Mononuclear cell (primary cell): ENCODE data around the gene EPHB2. TPM values are rescaled to one million over a fixed set of nuclear protein-coding genes. Genes with fewer than 3 reads are reported as not detected.

ENCODE experiments used
- H3K27me3 ChIP-seq: 2 replicates; pipeline ENCODE4 v1.6.0; 2011; ENCODE audit warnings: low read length, control low read depth; ENCODE audit not compliant: insufficient read depth
- H3K4me1 ChIP-seq: 2 replicates; pipeline ENCODE4 v1.5.1; 2011; ENCODE audit warnings: mild to moderate bottlenecking, low read length, control low read depth; ENCODE audit not compliant: insufficient read depth
- H3K4me3 ChIP-seq: 2 replicates; pipeline ENCODE4 v1.5.1; 2011; ENCODE audit warnings: mild to moderate bottlenecking, low read length, moderate library complexity
- H3K9me3 ChIP-seq: 2 replicates; pipeline ENCODE4 v1.5.1; 2011; ENCODE audit warnings: low read depth, mild to moderate bottlenecking, control low read depth, low read length
- total RNA-seq: library from RNA; depleted of rRNA; stranded (reverse); fragments of >200 nt; gene quantifications from one replicate; pipeline ENCODE4 v1.2.3, GENCODE V29; 2012

Gene EPHB2
- total RNA-seq, 1 donor, result 1.0 TPM

DNA sequence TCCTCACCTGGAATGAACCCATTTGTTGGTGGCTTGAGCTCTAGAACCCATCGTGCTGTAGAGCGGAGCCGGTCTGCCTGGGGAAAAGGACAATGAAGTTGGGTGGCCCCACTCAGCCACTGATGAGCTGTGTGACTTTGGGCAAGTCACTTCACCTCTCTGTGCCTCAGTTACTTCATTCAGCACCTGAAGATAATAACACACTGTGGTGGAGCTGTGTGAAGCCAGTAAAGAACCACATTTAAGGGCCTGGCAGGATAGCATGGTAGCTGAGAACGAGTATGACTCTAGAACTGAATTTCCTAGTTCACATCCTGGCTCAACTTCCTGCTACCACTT is 37.1 kb downstream of the EPHB2 start:
- H3K27me3 ChIP-seq, result no peaks in the 10 kb centered on the region
- no peak overlapping the region for H3K4me3 ChIP-seq
- peaks cover 52% of the 10 kb centered on the region for H3K4me1 ChIP-seq
- no peaks in the 10 kb centered on the region for H3K9me3 ChIP-seq

DNA sequence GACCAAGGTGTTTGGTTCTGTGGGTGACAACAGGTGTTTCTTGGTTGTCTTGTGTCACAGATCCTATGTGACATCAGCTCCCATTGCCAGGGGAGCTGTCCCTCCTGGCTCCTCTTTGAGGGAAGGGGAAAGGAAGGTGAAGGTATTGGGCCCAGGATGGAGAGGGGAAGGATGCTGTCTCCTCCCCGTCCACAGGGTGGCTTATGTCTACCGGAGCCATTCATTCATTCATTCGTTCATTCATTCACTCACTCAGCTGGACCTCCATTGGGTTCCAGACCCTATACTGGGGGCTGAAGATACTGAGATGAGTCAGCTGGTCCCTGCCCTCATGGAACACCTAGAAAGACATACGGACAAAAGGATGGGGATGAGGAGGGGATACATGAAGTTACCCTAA is 38.9 kb downstream of the EPHB2 start:
- no peak overlapping the region for H3K4me3 ChIP-seq
- no peaks in the 10 kb centered on the region for H3K9me3 ChIP-seq
- H3K27me3 ChIP-seq, result no peaks in the 10 kb centered on the region
- H3K4me1 ChIP-seq, result peaks cover 52% of the 10 kb centered on the region

DNA sequence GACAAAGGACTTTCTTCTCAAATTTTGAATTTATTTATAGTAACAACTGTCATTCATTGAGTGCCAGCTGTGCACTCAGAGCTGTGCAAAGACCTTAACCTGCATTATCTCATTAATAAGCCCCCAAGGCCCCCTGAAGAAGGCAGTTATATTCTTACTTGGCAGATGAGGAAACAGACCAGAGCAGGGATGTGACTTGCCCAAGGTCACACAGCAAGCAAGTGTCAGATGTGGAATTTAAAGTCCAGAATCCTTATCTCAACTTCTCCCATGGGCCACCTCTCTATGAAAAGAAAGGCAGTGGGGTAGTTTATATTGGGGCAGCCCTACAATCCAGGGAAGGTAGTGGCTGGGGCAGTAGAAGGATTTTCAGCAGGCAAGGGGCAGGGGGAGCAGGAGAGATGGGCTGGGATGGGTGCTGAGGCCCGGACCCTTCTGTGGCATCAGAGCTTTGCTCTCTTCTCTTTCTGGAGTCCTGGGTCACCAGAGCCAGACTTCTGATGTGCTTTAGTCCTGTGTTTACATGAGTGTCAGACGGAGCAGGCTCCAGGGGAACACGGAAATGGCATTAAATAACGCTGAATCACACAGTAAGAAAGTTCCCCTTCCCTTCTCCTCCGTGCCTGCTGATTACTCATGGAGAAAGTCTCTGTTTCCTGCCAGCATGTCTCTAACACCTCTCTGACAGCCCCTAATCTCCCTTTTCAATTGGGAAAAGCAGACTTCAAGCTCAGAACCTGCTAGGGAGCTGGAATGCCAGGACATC is 39.5 kb downstream of the EPHB2 start:
- no peaks in the 10 kb centered on the region for H3K27me3 ChIP-seq
- peaks cover 48% of the 10 kb centered on the region for H3K4me1 ChIP-seq
- no peak overlapping the region for H3K4me3 ChIP-seq
- H3K9me3 ChIP-seq, result no peaks in the 10 kb centered on the region

DNA sequence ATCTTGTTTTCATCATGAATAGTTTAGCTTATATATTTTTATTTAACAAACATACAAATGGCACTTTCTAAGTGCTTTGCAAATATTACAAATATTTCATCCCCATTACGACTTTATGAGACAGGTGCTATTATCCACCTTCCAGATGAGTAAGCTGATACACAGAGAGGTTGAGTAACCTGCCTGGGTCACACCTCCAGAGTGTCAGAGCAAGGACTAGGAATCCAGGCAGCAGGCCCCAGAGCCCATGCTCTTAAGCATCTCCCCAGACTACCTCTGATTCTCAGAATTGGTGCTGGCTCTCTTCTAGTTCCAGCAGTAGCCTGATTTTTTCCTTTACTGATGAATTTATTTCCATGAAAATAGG is 40.0 kb downstream of the EPHB2 start:
- Histone ChIP-seq H3K27me3 (no peaks in the 10 kb centered on the region), H3K4me3 (no peak overlapping the region), H3K9me3 (no peaks in the 10 kb centered on the region), H3K4me1 (peaks cover 42% of the 10 kb centered on the region)

DNA sequence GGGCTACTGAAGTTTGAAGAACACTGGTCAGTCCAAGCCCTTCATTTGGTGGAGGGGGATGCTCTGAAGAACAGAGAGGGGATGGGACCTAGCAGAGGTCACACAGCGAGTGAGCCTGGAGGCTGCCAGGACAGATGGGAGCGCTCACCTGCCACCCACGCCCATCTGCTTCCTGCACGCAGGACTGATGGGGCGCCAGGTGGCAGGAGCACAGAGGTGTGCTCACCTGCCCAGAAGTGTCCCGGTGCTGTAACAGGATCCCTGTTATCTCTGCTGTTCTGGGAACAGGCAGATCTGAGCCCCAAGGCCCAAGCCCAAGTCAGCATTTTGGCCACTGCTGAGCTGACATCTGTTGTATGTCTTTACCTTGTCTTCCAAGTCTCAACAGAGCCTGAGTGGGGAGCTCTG is 40.5 kb downstream of the EPHB2 start:
- no peak overlapping the region for H3K4me3 ChIP-seq
- H3K9me3 ChIP-seq, result no peaks in the 10 kb centered on the region
- H3K4me1 ChIP-seq, result peaks cover 38% of the 10 kb centered on the region
- no peaks in the 10 kb centered on the region for H3K27me3 ChIP-seq

DNA sequence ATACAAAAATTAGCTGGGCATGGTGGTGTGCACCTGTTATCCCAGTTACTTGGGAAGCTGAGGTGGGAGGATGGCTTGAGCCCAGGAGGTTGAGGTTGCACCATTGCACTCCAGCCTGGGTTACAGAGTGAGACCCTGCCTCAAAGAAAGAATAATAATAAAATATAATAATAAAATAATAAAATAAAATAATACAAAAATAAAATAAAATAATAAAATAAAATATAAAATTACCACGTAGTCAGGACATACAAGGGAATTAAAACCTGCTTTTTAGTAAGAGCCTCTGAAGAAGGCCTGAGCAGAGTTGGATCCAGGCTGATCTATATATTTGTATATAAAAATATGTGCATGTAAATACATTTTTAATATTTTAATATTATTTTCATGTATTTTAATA is 41.7 kb downstream of the EPHB2 start:
- H3K9me3 ChIP-seq, result no peaks in the 10 kb centered on the region
- H3K4me1 ChIP-seq, result peaks cover 25% of the 10 kb centered on the region
- H3K4me3 ChIP-seq, result no peak overlapping the region
- H3K27me3 ChIP-seq, result no peaks in the 10 kb centered on the region

DNA sequence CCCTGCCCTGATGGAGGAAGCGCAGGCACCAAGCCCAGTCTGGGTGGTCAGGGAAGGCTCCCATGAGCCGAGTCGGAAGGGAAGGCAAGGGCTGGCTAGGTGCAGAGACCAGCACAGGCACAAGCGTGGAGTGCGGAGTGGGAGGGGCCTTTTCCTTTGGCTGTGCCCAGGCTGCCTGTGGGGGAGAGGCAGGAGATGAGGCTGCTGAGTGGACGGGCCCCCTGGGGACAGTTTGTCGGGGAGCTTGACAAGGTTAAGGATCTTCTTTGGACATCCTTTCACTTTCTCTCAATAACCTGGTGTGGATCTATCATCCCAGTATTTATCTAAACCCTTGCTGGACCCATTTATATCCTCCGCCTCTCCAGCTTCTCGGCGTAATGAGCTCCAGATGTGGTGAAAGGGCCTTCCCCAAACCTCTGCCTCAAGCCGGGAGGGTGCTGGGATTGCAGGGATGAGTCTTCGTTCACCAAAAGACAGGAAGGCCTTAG is 42.9 kb downstream of the EPHB2 start:
- Histone ChIP-seq H3K9me3 (no peaks in the 10 kb centered on the region), H3K27me3 (no peaks in the 10 kb centered on the region), H3K4me1 (peaks cover 18% of the 10 kb centered on the region), H3K4me3 (no peak overlapping the region)

DNA sequence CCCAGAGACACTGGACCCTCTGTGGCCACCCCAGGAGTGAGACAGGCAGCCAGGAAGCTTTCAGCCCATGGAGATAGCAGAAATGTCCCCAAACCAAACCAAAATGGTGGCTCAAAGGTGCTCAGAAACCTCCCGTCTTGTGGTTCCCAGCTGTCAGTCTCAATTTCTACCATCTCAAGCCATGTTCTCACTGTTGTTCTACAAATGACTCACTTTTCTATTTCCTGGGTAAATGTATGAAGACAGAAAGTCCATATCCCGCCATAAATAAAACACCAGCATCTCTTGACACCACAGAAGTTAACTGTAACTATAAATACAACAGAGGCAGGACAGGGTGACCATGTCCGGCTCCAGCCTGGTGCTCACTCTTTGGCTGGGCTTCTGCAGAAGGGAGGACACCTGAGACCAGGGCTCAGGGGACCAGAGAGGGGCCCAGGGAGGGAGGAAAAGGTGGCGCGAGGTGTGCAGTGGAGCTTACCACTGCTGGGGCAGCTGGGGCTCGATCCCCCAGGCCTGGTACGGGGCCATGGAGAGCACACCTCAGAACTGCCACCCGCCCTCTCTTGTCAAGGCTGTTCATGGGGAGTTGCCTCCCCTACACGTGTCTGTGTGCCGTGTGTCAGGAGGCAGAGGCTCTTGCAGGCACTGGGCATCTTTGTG is 43.6 kb downstream of the EPHB2 start:
- Histone ChIP-seq H3K27me3 (no peaks in the 10 kb centered on the region), H3K9me3 (no peaks in the 10 kb centered on the region), H3K4me1 (peaks cover 18% of the 10 kb centered on the region), H3K4me3 (no peak overlapping the region)

DNA sequence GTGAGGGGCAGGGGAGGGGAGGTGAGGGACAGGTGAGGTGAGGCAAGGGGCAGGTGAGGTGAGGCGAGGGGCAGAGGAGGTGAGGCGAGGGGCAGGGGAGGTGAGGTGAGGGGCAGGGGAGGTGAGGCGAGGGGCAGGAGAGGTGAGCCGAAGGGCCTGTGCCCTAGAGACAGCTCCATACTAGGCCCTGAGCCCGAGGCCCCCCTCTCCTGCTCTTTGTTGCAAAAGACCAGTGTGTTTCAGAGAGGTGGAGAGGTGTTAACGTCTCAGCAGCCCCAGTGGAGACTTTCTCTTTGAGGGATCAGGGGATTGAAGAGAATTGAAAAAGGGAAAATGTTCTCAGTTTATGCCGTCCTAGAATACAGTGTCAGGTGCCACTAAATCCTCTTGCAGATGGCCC is 44.2 kb downstream of the EPHB2 start:
- Histone ChIP-seq H3K27me3 (no peaks in the 10 kb centered on the region), H3K4me1 (peaks cover 14% of the 10 kb centered on the region), H3K9me3 (no peaks in the 10 kb centered on the region), H3K4me3 (no peak overlapping the region)

DNA sequence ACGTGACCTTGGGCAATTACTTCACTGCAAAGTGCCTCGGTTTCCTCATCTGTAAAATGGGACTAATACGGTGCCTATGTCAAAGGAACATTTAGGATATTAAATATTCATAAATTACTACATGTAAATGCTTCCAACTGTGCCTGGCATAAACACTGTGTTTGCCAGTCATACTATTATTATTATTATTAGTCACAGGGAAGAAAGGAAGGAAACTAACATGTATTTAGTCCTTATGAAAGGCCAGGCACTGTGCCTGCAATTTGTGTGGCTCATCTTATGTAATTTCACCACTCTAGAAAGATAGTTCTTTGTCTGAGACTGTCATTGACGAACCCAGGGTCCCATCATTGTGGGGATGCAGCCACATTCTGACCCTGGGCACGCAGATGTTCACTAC is 45.0 kb downstream of the EPHB2 start:
- H3K4me1 ChIP-seq, result peaks cover 5% of the 10 kb centered on the region
- H3K27me3 ChIP-seq, result no peaks in the 10 kb centered on the region
- no peak overlapping the region for H3K4me3 ChIP-seq
- no peaks in the 10 kb centered on the region for H3K9me3 ChIP-seq

DNA sequence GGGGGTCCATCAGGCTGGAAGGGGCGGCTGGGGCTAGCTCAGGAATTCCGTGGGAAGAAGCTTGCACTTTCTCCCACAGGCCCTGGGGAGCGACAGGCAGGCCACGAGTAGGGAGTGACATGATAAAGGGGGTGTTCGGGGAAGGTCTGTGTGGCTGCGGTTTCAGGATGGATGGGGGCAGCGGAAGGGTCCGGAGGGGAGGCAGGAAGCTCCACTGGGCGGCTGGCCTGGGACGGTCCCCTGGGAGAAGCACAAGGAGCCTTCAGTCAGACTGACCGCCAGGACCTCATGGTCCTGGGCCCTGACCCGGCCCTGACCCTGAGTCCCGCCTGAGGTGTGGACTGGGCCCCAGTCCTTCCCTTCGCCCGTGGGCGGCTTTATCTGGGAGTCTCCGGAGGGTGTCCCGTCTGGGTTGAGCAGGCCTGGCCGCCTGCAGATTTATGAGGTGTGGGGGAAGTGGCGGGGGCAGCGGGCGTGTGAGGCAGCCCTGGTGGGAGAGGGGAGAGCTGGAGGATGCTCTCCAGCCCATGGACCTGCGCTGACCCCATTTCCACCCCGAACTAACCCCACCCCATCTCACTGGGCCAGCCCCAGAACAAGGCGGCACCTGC is 45.6 kb downstream of the EPHB2 start:
- Histone ChIP-seq H3K27me3 (no peaks in the 10 kb centered on the region), H3K4me3 (no peak overlapping the region), H3K9me3 (no peaks in the 10 kb centered on the region), H3K4me1 (no peaks in the 10 kb centered on the region)

DNA sequence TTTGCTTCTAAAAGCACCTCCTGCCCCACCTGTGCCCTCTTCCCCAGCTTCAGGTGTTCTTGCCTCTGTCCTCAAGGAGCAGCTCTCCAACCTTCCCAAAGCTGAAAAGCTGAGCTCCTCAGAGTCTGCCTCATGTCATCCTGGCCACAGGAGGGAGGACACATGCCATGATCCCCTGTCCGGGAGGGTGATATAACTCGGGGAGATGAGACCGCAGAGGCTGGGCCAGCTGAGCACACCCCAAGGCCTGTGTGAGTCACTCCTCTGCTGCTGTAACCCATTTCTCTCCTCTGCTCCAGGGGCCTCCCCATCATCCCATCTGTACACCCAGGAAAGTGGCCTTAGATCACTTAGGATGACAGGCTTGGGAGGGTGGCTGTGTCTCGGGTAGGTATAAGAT is 49.8 kb downstream of the EPHB2 start:
- Histone ChIP-seq H3K4me3 (no peak overlapping the region), H3K27me3 (no peaks in the 10 kb centered on the region), H3K4me1 (no peaks in the 10 kb centered on the region), H3K9me3 (no peaks in the 10 kb centered on the region)

DNA sequence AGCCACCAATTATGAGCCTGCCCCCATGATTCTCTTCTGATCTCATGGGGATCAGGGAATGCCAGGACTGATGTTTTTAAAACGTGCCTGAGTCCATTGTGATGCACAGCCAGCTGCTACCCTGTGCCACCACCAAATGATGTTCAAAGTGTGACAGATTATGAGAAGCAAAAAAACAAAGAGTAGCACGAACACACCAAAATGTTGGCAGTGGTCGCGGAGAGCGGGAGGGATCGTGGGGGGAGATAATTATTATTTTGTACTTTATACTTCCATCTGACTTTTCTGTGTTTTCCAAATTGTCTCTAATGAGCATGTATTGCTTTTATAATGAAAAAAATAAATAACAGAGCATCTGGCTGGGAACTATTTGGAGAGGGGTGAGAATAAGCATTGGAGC is 50.5 kb downstream of the EPHB2 start:
- Histone ChIP-seq H3K27me3 (no peaks in the 10 kb centered on the region), H3K4me3 (no peak overlapping the region), H3K9me3 (no peaks in the 10 kb centered on the region), H3K4me1 (no peaks in the 10 kb centered on the region)

DNA sequence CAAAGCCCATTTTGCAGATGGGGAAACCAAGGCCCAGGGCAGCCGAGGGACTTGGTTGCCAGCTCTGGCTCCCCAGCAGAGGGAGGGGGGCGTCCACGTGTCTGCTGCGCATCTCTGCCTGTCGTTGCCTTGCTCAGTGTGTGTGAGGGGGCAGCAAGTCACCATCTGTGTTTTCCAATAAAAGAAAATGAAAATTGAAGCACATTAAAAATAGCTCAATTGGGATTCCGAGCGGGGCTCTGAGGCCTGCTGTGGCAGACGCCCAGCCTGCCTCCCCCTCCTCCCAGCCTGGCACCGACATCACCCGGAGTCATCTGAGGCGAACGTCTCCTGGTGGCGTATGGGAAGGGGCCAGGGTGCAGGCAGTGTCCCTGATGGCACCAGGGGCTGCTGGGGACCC is 51.2 kb downstream of the EPHB2 start:
- Histone ChIP-seq H3K4me1 (no peaks in the 10 kb centered on the region), H3K4me3 (no peak overlapping the region), H3K9me3 (no peaks in the 10 kb centered on the region), H3K27me3 (no peaks in the 10 kb centered on the region)

DNA sequence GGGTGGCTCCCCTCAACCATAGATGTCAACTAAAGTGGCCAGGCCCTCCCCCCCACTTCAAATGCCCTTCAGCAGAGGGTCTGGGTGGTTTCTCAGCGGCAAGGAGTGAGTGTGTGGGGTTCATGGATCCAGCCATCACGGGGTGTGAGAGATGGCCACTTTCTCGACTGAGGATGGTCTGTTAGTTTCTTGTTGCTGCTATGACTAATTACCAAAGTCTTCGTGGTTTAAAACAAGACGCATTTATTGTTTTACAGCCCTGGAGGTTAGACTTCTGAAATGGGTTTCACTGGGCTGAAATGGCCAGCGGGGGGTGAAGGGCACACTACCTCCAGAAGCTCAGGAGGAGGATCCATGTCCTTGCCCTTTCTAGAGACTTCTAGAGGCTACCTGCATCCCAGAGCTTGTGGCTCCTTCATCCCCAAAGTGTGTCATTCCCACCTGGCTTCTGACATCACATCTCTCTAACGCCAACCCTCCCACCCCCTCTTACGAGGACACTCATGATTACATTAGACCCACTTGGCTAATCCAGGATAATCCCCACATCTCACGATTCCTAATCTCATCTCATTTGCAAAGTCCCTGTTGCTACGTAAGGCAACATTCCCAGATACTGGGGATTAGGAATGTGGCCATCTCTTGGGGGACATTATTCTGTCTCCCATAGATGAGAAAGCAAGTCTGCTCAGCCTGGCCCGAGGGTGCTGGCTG is 53.0 kb downstream of the EPHB2 start:
- no peak overlapping the region for H3K4me3 ChIP-seq
- no peaks in the 10 kb centered on the region for H3K27me3 ChIP-seq
- H3K4me1 ChIP-seq, result no peaks in the 10 kb centered on the region
- no peaks in the 10 kb centered on the region for H3K9me3 ChIP-seq
